H1 (cell line): ENCODE data around the gene GIPC1.

Source experiments
- ATF2 ChIP-seq: IDR thresholded peaks from 2 replicates; pipeline ENCODE4 v1.6.1; 2012; ENCODE audit warnings: low read length, inconsistent platforms
- CHD2 ChIP-seq: IDR thresholded peaks from 2 replicates; pipeline ENCODE4 v1.6.1; 2012; ENCODE audit warnings: low read length, improper control_type of control experiment
- CTCF ChIP-seq, 3 experiments: IDR thresholded peaks; 1 replicate in 2 of 3; 2 replicates in 1 of 3; pipeline versions ENCODE4 v1.5.1 to v1.6.1; 2011; ENCODE audit warnings: low read length in 3 of 3, mild to moderate bottlenecking in 3 of 3, inconsistent platforms in 2 of 3, low read depth in 1 of 3, moderate library complexity in 1 of 3; ENCODE audit not compliant: insufficient read depth in 1 of 3; ENCODE audit errors: control extremely low read depth in 1 of 3
- EZH2 ChIP-seq: fragments of 200-600 bp; sonication (generic); IDR thresholded peaks from 2 replicates; pipeline ENCODE4 v1.7.1; 2012; ENCODE audit warnings: low read depth, mild to moderate bottlenecking, moderate library complexity, low read length, inconsistent platforms; ENCODE audit not compliant: severe bottlenecking
- HDAC6 ChIP-seq: IDR thresholded peaks from one replicate; pipeline ENCODE4 v1.7.1; 2012; ENCODE audit warnings: low read depth, mild to moderate bottlenecking, inconsistent platforms, low read length, moderate library complexity
- KDM5A ChIP-seq: fragments of 200-600 bp; IDR thresholded peaks from 2 replicates; pipeline ENCODE4 v1.7.1; 2012; ENCODE audit warnings: mild to moderate bottlenecking, low read length, inconsistent platforms, mixed read lengths
- MAX ChIP-seq: IDR thresholded peaks from 2 replicates; pipeline ENCODE4 v1.6.1; 2012; ENCODE audit warnings: inconsistent platforms
- POLR2A ChIP-seq, 2 experiments: IDR thresholded peaks; 1 replicate in 1 of 2; 2 replicates in 1 of 2; pipeline ENCODE4 v1.6.1; 2011; ENCODE audit warnings: low read depth in 2 of 2, low read length in 2 of 2, mild to moderate bottlenecking in 2 of 2; ENCODE audit errors: control extremely low read depth in 1 of 2
- RBBP5 ChIP-seq: IDR thresholded peaks from 2 replicates; pipeline ENCODE4 v1.7.1; 2012; ENCODE audit warnings: low read depth, mild to moderate bottlenecking, inconsistent platforms, low read length, moderate library complexity, borderline replicate concordance
- TAF1 ChIP-seq: IDR thresholded peaks from 2 replicates; pipeline ENCODE4 v1.6.1; 2011; ENCODE audit warnings: mild to moderate bottlenecking, low read depth, low read length
- YY1 ChIP-seq: IDR thresholded peaks from 2 replicates; pipeline ENCODE4 v1.6.1; 2011; ENCODE audit warnings: low read depth, mild to moderate bottlenecking, low read length

- no peak for TF ChIP-seq RBBP5
- TF ChIP-seq CTCF (IDR thresholded peaks at IDR 0.05; ENCODE audit: control extremely low read depth in 1 of 3, insufficient read depth in 1 of 3, low read depth in 1 of 3, low read length in 3 of 3): no peak
- no peak for TF ChIP-seq CHD2
- TF ChIP-seq TAF1: no peak
- no peak for TF ChIP-seq HDAC6
- TF ChIP-seq POLR2A (IDR thresholded peaks at IDR 0.05; ENCODE audit: control extremely low read depth in 1 of 2, low read depth in 2 of 2, low read length in 2 of 2): no peak
- TF ChIP-seq MAX: no peak
- TF ChIP-seq EZH2: no peak
- TF ChIP-seq YY1: no peak
- TF ChIP-seq KDM5A: no peak
- TF ChIP-seq ATF2: no peak
Measured at GRCh38 chr19:14517446-14517839, 21.5 kb upstream of the GIPC1 start.
